CD1c-positive myeloid dendritic cell (primary cell): Measurements from ENCODE around the gene TGFBR2.
A peak's percentile ranks its signal among the peaks of the same experiment; 100 is the strongest.

Experiments used
- DNase-seq: peaks from one replicate; pipeline ENCODE4 v3.0.0-alpha.2; 2016; ENCODE audit errors: extremely low spot score

The TGFBR2 gene

DNA sequence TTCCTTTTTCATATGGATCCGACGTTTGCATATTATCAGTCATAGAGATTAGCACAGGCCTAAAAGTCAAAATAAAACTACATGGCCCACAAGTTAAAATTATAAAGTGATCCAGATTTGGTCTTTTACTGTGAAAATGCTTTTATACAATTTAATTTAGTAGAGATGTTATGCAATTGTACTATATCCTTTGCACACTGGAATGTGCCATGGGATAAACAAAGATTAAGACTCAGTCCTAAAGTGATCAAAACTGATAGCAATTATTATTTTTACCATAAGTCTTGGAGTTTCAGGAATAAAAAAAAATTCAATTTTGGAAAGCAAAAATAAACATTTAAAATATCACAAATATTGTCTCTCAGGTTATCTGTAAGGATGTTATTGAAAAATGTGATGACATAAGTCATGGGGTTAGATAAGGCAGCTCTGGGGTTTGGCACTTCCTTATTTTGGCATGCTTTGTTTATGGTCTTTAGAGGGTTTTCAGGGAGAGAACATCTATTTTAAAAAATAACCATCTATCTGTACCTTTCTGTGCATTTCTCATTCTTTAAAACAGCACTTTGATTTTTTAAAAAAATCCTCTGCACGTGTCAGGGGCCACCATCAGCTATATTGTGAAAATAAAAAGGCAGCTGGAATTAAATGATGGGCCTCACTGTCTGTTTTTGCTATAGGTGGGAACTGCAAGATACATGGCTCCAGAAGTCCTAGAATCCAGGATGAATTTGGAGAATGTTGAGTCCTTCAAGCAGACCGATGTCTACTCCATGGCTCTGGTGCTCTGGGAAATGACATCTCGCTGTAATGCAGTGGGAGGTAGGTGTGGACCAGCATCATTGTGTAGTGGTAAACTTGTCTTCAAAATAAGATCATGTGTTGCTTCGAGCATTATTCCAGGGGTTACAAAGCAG is 67.3 kb downstream of the TGFBR2 start:
- DNase-seq, result no peak

DNA sequence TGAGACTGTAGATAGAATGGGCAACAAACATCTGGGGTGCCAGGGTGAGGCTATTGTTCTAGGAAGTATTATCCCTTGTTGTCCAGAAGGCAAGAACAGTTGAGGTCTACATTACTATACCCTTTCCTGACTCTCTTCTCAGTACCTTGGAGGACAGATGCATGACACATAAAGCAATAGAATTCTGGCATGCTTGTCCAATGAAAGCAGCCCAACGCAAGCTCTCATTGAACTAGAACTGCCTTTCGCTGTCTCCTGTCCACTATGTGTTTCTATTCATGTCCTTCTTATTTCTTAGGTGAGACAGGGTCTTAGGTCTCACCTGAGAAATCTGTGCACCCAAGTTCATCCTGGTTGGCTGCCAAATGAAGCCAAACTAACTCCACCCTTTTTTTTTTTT is 68.6 kb downstream of the TGFBR2 start:
- no peak for DNase-seq

GRCh38 chr3:30675774-30676173 is 69.4 kb downstream of the TGFBR2 start:
- no peak for DNase-seq

GRCh38 chr3:30676424-30677346 is 70.3 kb downstream of the TGFBR2 start:
- DNase-seq, result no peak

GRCh38 chr3:30677347-30677685 is 70.9 kb downstream of the TGFBR2 start:
- DNase-seq, result no peak

DNA sequence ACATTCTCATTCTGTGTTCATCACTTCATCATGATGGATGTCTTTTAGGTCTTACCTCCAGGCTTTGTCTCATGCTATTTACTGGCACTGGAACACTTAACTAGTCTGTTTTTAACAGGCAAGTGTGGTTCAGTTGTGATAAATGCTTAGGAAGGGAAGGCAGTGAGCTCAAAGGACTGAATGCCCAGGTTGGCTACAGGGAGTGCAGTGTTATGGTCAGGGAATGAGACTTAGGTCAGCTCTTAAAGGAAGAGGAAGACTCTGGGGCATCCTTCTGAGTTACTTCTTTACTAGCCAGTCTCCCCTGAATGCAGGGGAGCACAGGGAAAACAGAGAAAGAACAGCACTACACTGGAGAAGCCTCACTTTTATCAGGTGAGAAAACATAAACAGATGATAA is 72.6 kb downstream of the TGFBR2 start:
- no peak for DNase-seq

- no peak for DNase-seq
Measured at GRCh38 chr3:30680789-30681648, 74.6 kb downstream of the TGFBR2 start.

DNA sequence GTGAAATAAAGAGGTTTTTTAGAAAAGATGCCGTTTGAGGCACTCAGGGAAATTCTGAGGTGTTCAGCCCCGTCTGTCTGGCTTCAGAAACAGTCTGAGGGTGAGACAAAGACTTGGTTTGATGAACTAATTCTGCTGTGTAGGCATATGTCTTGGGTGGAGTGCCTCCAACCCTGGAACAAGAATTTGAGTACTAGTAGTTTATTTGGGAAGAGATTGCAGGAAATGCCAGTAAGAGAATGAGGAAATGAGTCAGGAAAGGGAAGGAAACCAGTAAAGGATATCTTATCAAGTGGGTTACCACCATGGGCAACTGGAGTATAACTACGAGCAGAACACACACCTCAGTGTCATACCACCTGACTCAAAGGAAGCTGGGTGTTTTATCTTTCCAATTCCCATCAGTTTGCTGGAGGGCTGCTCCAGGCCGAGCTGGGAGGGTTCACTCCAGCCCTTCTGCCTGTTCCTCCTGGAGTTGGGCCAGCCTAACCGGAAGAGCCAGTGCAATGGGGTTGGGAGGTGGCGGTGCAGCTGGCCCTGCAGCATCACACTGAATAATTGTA is 75.3 kb downstream of the TGFBR2 start:
- DNase-seq, result no peak

GRCh38 chr3:30682434-30683155 is 76.2 kb downstream of the TGFBR2 start:
- DNase-seq, result peak; percentile 23

- DNase-seq, result no peak
Measured at GRCh38 chr3:30683769-30684168, 77.4 kb downstream of the TGFBR2 start.

DNA sequence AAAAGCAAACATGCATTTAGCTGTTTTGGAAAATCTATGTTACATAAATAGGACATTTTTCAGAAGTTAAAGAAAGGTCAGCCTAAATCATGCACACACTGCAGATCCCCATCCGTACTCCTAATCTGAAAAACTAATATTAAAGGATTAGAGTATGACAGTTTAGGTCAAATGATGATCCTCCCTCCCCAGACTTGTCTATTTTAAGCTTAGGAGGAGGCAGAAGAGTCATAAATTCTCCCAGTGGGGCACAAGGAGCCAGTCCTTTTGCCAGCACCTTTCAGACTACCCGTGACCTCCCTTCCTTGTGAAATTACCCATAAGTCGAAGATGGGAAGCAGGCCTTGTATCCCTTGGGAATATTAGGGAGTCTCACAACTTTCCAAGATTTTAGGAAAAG is 78.0 kb downstream of the TGFBR2 start:
- DNase-seq, result no peak

- DNase-seq, result no peak
Measured at GRCh38 chr3:30685267-30685667, 78.9 kb downstream of the TGFBR2 start.

DNA sequence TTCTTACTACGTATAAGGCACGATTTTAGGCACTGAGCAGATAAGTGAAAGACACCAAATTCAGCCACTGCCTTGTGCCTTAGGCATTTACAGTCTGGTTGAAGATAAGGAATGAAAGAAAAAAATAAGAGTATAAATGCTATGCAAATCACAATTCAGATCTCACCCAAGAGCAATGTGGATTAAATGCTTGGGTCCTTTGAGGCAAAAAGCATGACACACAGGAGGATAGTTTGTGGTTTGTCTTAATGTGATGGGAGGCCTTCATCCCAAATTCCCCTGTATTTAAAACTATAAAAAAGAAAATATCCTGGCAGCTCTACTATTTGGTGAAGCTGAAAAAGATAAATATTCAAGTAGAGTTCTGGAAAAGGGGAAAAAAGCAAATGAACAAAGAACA is 79.8 kb downstream of the TGFBR2 start:
- no peak for DNase-seq

DNA sequence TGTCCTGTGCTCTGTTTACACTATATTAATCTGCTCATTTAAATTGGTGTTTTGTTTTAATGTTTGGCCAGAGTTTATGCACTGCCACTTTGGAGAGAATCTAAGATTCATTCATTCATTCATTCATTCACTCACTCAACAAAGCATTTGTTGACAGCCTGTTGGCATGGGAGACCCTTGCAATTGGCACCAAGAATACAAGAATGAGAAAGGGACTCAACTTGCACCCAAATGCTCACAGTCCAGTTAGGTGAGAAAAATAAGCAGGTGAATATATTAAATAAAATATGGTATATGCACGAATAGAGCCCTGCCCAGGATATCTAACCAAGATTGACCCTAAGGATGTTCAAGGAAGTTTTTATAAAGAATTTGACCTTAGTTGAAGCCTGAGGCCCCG is 80.4 kb downstream of the TGFBR2 start:
- no peak for DNase-seq

DNA sequence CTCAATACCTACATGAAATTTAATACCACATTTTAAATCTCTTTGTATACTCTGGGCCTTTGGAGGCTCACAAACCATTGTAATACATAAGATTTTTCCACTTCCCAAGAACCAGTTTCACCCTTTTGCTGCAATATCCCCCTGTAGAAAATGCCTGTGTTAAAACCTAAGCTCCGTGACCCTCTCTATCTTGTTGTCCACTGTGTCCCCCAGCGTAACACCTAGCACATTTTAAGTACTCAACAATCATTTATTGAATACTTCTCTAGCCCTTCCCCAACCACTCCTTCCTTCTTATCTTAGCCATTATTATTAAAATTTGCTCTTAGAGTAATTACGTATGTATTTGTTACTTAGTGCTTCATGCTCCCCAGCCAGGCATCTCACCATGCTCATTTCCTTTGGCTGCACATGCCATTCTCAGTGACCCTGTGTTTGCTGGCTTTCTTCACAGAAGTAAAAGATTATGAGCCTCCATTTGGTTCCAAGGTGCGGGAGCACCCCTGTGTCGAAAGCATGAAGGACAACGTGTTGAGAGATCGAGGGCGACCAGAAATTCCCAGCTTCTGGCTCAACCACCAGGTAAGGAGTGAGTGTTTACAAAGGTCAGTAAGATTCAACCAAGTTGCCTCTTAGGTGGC is 81.6 kb downstream of the TGFBR2 start:
- no peak for DNase-seq

DNA sequence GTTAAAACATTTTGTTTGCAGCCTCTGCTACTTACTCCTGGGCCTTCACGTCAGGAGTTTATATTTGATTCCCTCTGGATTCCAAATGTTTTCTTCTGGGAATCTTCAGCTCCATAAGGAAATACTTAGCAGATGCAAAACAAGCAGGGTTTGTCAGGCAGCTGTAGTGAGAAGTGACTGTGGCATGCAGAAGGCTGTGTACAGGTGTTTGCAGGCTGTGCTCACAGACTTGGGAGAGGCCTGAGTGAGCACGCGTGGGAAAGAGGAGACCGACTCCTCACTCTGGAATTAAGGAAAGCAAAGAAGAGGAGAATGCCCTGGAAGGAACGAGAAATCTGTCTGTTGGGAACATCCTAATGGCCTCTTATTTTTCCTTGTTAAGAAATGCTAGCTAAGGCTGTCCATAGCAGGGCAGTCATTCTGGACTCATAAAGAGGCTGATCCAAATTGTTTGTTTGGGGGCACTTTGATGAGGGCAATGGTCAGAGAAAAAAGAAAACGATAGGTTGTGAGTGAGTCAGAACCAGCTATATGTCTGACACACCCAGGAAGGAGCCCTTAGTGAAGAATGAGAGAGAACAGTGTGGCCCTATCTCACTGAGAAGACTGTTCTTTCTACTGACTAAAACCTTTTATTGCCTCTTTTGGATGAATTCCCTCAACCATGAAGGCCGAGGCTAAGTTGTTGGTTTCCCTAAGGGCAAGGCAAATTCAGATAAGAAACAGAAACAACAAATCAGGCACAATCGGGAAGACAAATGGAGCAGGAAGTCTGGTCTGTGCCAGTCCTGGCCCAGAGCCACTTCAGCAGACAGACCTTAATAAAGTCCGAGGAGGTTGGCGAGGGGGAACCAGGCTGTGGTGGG is 82.6 kb downstream of the TGFBR2 start:
- DNase-seq, result no peak

DNA sequence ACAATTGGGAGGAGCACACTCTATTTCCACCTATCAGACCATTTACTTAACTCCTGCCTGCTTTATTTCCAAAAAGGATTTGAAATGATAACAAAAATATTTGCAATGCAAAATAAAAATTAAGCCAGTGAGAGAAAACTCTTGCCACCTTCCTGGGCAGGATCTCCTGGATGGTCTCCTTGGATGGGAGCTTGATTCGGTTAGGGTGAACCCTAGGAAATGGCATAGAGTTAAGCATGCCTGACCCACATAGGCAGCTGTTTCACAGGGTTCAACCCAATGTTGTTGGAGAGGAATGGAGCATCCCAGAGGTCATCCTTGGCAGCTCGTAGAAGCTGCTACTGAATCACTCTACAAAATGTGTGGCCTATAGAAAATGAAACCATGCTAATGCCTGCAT is 83.8 kb downstream of the TGFBR2 start:
- no peak for DNase-seq

- no peak for DNase-seq
Measured at GRCh38 chr3:30691249-30691880, 85.0 kb downstream of the TGFBR2 start.

DNA sequence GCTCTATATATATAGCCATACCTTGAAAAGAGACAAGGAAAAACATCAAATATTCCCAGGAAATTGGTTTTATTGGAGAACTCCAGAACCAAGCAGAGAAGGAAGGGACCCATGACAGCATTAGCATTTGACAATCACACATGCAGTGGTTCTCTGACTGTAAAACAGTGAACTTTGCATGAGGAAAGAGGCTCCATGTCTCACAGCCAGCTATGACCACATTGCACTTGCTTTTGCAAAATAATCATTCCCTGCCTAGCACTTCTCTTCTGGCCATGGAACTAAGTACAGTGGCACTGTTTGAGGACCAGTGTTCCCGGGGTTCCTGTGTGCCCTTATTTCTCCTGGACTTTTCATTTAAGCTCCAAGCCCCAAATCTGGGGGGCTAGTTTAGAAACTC is 85.5 kb downstream of the TGFBR2 start:
- no peak for DNase-seq
